Measurements from ENCODE around the gene SYNGR1. TPM values are rescaled to one million over a fixed set of nuclear protein-coding genes. Genes with fewer than 3 reads are reported as not detected.

The SYNGR1 gene
- total RNA-seq, 1 donor from 2014 or later, result 4.7 TPM

GRCh38 chr22:39395936-39396796 is 46.4 kb downstream of the SYNGR1 start:
- no peak for DNase-seq (ENCODE audit: low read depth)
- no peak for TF ChIP-seq CTCF (conservative IDR thresholded peaks at IDR 0.05; ENCODE audit: low read depth, low read length)
- H3K4me3 ChIP-seq (ENCODE audit: low read depth, low read length), result no peak overlapping the region

GRCh38 chr22:39396797-39397195 is 47.0 kb downstream of the SYNGR1 start:
- no peak for DNase-seq (ENCODE audit: low read depth)
- TF ChIP-seq CTCF (conservative IDR thresholded peaks at IDR 0.05; ENCODE audit: low read depth, low read length), result no peak
- no peak overlapping the region for H3K4me3 ChIP-seq (ENCODE audit: low read depth, low read length)

- no peak overlapping the region for H3K4me3 ChIP-seq (ENCODE audit: low read depth, low read length)
- no peak for TF ChIP-seq CTCF (conservative IDR thresholded peaks at IDR 0.05; ENCODE audit: low read depth, low read length)
- no peak for DNase-seq (ENCODE audit: low read depth)
Observed at GRCh38 chr22:39401301-39401631, 51.5 kb downstream of the SYNGR1 start.

- no peak overlapping the region for H3K4me3 ChIP-seq (ENCODE audit: low read depth, low read length)
- no peak for DNase-seq (ENCODE audit: low read depth)
- no peak for TF ChIP-seq CTCF (conservative IDR thresholded peaks at IDR 0.05; ENCODE audit: low read depth, low read length)
Observed at GRCh38 chr22:39405346-39406085, 55.7 kb downstream of the SYNGR1 start.

- no peak for TF ChIP-seq CTCF (conservative IDR thresholded peaks at IDR 0.05; ENCODE audit: low read depth, low read length)
- H3K4me3 ChIP-seq (ENCODE audit: low read depth, low read length), result no peak overlapping the region
- DNase-seq (ENCODE audit: low read depth), result no peak
Observed at GRCh38 chr22:39408173-39408572, 58.4 kb downstream of the SYNGR1 start.

- no peak for TF ChIP-seq CTCF (conservative IDR thresholded peaks at IDR 0.05; ENCODE audit: low read depth, low read length)
- H3K4me3 ChIP-seq (ENCODE audit: low read depth, low read length), result no peak overlapping the region
- no peak for DNase-seq (ENCODE audit: low read depth)
Observed at GRCh38 chr22:39408807-39409206, 59.0 kb downstream of the SYNGR1 start.

Measured in epithelial cell of proximal tubule (primary cell).